ENCODE data around the gene DSTYK.

DNA sequence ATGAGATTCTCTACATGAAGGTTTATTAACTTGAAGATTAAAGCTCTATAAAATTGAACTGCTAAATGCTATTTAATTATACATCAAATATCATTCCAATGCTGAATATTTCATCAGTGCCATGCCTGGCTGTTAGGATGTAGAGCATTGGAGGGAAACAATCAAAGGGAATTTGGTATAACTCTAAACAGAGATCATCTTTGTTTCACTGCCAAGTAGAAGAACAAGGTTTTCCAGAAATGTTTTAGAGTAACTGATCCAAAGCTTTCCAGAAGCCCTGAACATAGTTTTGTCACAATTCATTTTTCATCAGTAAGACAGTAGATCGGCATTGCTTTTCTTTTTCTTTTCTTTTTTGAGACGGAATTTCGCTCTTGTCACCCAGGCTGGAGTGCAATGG lies 5.9 kb upstream of the DSTYK start:
- TF ChIP-seq, protein P1, sequence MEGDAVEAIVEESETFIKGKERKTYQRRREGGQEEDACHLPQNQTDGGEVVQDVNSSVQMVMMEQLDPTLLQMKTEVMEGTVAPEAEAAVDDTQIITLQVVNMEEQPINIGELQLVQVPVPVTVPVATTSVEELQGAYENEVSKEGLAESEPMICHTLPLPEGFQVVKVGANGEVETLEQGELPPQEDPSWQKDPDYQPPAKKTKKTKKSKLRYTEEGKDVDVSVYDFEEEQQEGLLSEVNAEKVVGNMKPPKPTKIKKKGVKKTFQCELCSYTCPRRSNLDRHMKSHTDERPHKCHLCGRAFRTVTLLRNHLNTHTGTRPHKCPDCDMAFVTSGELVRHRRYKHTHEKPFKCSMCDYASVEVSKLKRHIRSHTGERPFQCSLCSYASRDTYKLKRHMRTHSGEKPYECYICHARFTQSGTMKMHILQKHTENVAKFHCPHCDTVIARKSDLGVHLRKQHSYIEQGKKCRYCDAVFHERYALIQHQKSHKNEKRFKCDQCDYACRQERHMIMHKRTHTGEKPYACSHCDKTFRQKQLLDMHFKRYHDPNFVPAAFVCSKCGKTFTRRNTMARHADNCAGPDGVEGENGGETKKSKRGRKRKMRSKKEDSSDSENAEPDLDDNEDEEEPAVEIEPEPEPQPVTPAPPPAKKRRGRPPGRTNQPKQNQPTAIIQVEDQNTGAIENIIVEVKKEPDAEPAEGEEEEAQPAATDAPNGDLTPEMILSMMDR (IDR thresholded peaks at IDR 0.05): no peak
- no peak for TF ChIP-seq POLR2A (IDR thresholded peaks at IDR 0.05)

Data from thyroid gland (tissue), 4 donors.